GM23338 (cell line): ENCODE results near the gene TARS2. TPM values are rescaled to one million over a fixed set of nuclear protein-coding genes. Genes with fewer than 3 reads are reported as not detected.

Source experiments
- ATAC-seq: fragments of 200-7000 bp; cut with Tn5 transposase; 3 replicates; pipeline ENCODE4 v1.9.1; 2020
- DNase-seq: peaks from one replicate; pipeline ENCODE4 v3.0.0-alpha.2; 2015; ENCODE audit warnings: low spot score
- H2AFZ ChIP-seq: fragments of 200-600 bp; sonication (generic); 2 replicates; pipeline ENCODE4 v1.8.0; 2016; ENCODE audit warnings: antibody characterized with exemption, mild to moderate bottlenecking, moderate library complexity
- H3F3A ChIP-seq: fragments of 200-600 bp; sonication (generic); replicated peaks from 2 replicates; pipeline ENCODE4 v1.8.0; 2017; ENCODE audit warnings: antibody characterized with exemption, mixed run types, low read depth
- H3K27ac ChIP-seq: fragments of 200-600 bp; sonication (generic); 2 replicates; pipeline ENCODE4 v1.6.1; 2016; ENCODE audit warnings: low read depth
- H3K27me3 ChIP-seq: fragments of 200-600 bp; sonication (generic); 2 replicates; pipeline ENCODE4 v1.8.0; 2016; ENCODE audit warnings: mild to moderate bottlenecking, mixed run types, moderate library complexity; ENCODE audit not compliant: insufficient read depth
- H3K36me3 ChIP-seq: fragments of 200-600 bp; sonication (generic); 2 replicates; pipeline ENCODE4 v1.8.0; 2016; ENCODE audit warnings: mild to moderate bottlenecking; ENCODE audit not compliant: insufficient read depth
- H3K4me1 ChIP-seq: fragments of 200-600 bp; sonication (generic); 2 replicates; pipeline ENCODE4 v1.8.0; 2016; ENCODE audit warnings: mild to moderate bottlenecking, moderate library complexity; ENCODE audit not compliant: insufficient read depth
- H3K4me2 ChIP-seq: fragments of 200-600 bp; sonication (generic); 2 replicates; pipeline ENCODE4 v1.7.1; 2017; ENCODE audit warnings: mixed run types
- H3K4me3 ChIP-seq: fragments of 200-600 bp; sonication (generic); 2 replicates; pipeline ENCODE4 v1.6.1; 2016; ENCODE audit warnings: mixed run types
- H3K79me2 ChIP-seq: fragments of 200-600 bp; sonication (generic); replicated peaks from 2 replicates; pipeline ENCODE4 v1.8.0; 2017; ENCODE audit warnings: mild to moderate bottlenecking; ENCODE audit not compliant: insufficient read depth
- H3K9me2 ChIP-seq: fragments of 200-600 bp; sonication (generic); 2 replicates; pipeline ENCODE4 v1.8.0; 2017; ENCODE audit not compliant: insufficient read depth
- H4K20me1 ChIP-seq: fragments of 200-600 bp; sonication (generic); replicated peaks from 2 replicates; pipeline ENCODE4 v1.8.0; 2017; ENCODE audit warnings: mild to moderate bottlenecking; ENCODE audit not compliant: insufficient read depth
- H3K27ac Mint-ChIP-seq: 2 replicates; pipeline ENCODE4 v1.8.0; 2020; ENCODE audit warnings: inconsistent platforms, mild to moderate bottlenecking, moderate library complexity, mixed read lengths
- H3K27me3 Mint-ChIP-seq: 3 replicates; pipeline ENCODE4 v1.8.0; 2022; ENCODE audit warnings: low read depth, mild to moderate bottlenecking, moderate library complexity, mixed read lengths, inconsistent platforms; ENCODE audit not compliant: insufficient read depth, poor library complexity
- H3K36me3 Mint-ChIP-seq: 3 replicates; pipeline ENCODE4 v1.8.0; 2021; ENCODE audit warnings: low read depth, mild to moderate bottlenecking, inconsistent platforms, moderate library complexity, mixed read lengths
- H3K4me1 Mint-ChIP-seq: 3 replicates; pipeline ENCODE4 v1.8.0; 2020; ENCODE audit warnings: mild to moderate bottlenecking, inconsistent platforms, mixed read lengths
- H3K4me3 Mint-ChIP-seq: 3 replicates; pipeline ENCODE4 v1.8.0; 2021; ENCODE audit warnings: moderate library complexity, mild to moderate bottlenecking, inconsistent platforms, mixed read lengths
- H3K9me3 Mint-ChIP-seq: 3 replicates; pipeline ENCODE4 v1.8.0; 2020; ENCODE audit warnings: moderate library complexity, mild to moderate bottlenecking, inconsistent platforms, mixed read lengths
- CREB1 ChIP-seq: fragments of 250-450 bp; sonication (Bioruptor Pico); IDR thresholded peaks from 2 replicates; pipeline ENCODE4 v1.5.0; 2020; ENCODE audit warnings: low read depth, mild to moderate bottlenecking, moderate library complexity
- EZH2 ChIP-seq: fragments of 200-600 bp; sonication (generic); IDR thresholded peaks from one replicate; pipeline ENCODE4 v1.8.0; 2017; ENCODE audit warnings: antibody characterized with exemption, mild to moderate bottlenecking, low read depth; ENCODE audit not compliant: unreplicated experiment
- EZH2phosphoT487 ChIP-seq: fragments of 200-600 bp; sonication (generic); IDR thresholded peaks from one replicate; pipeline ENCODE4 v1.8.1; 2018; ENCODE audit warnings: antibody characterized with exemption; ENCODE audit not compliant: unreplicated experiment
- JUNB ChIP-seq: IDR thresholded peaks from one replicate; pipeline ENCODE4 v1.6.1; 2016; ENCODE audit warnings: antibody characterized with exemption; ENCODE audit not compliant: unreplicated experiment
- NANOG ChIP-seq: IDR thresholded peaks from 2 replicates; pipeline ENCODE4 v1.6.1; 2016; ENCODE audit warnings: antibody characterized with exemption, borderline replicate concordance
- POLR2AphosphoS5 ChIP-seq: IDR thresholded peaks from 2 replicates; pipeline ENCODE4 v1.6.1; 2016; ENCODE audit warnings: antibody characterized with exemption, low read depth
- STAT1 ChIP-seq: IDR thresholded peaks from one replicate; pipeline ENCODE4 v1.6.1; 2016; ENCODE audit warnings: antibody characterized with exemption; ENCODE audit not compliant: unreplicated experiment
- ZNF114 ChIP-seq: fragments of 250-450 bp; sonication (Bioruptor Pico); IDR thresholded peaks from 2 replicates; pipeline ENCODE4 v1.5.0; 2020; ENCODE audit warnings: mild to moderate bottlenecking, moderate library complexity
- ZNF331 ChIP-seq: fragments of 250-450 bp; sonication (Bioruptor Pico); IDR thresholded peaks from 2 replicates; pipeline ENCODE4 v1.5.0; 2020; ENCODE audit warnings: low read depth, mild to moderate bottlenecking, moderate library complexity
- polyA plus RNA-seq: library from polyadenylated mRNA; unstranded; fragments of >200 nt; fragmentation: Nextera tagmentation; extraction: Ambion mirVana; gene quantifications from 2 replicates; pipeline ENCODE4 v1.2.1, GENCODE V29; 2016
- total RNA-seq: library from RNA; depleted of rRNA; stranded (reverse); fragments of >200 nt; shearing (Covaris generic); gene quantifications from 2 replicates; pipeline ENCODE4 v1.2.3, GENCODE V29; 2014
- TF ChIP-seq, protein P1 (sequence below): IDR thresholded peaks from 2 replicates; pipeline ENCODE4 v1.6.1; 2016; ENCODE audit warnings: antibody characterized with exemption
- TF ChIP-seq, protein P2 (sequence below): fragments of 250-450 bp; sonication (Bioruptor Pico); IDR thresholded peaks from 2 replicates; pipeline ENCODE4 v1.5.0; 2020; ENCODE audit warnings: mild to moderate bottlenecking, moderate library complexity
- TF ChIP-seq, protein P3 (sequence below), 2 experiments: fragments of 200-600 bp in 1 of 2; sonication (generic) in 1 of 2; conservative IDR thresholded peaks; 2 replicates each; pipeline versions ENCODE4 v1.5.1 to v1.6.1; 2016 to 2017; ENCODE audit warnings: antibody characterized with exemption in 2 of 2, low read depth in 2 of 2, mild to moderate bottlenecking in 2 of 2, moderate library complexity in 1 of 2
- TF ChIP-seq, protein P4 (sequence below): IDR thresholded peaks from one replicate; pipeline ENCODE4 v1.6.1; 2018; ENCODE audit warnings: antibody characterized with exemption; ENCODE audit not compliant: unreplicated experiment

The TARS2 gene
- total and polyA plus RNA-seq, 2 experiments from 2014 or later: 19.5 to 28.4 TPM

DNA sequence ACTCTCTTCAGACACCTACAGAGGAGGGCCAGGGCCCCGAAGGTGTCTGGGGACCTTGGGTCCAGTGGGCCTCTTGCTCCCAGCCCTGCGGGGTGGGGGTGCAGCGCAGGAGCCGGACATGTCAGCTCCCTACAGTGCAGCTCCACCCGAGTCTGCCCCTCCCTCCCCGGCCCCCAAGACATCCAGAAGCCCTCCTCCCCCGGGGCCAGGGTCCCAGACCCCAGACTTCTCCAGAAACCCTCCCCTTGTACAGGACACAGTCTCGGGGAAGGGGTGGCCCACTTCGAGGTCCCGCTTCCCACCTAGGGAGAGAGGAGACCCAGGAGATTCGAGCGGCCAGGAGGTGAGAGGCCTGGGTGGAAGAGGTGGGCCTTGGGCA is 65.7 kb downstream of the TARS2 start:
- Mint-ChIP-seq H3K4me3 (no peak overlapping the region), H3K27me3 (peaks cover 20% of the 10 kb centered on the region), H3K27ac (no peak overlapping the region), H3K4me1 (peaks cover 37% of the 10 kb centered on the region), H3K9me3 (no peaks in the 10 kb centered on the region), H3K36me3 (no peaks in the 10 kb centered on the region; the same call in 2 of the 3 replicates)
- no peak for ATAC-seq
- no peaks in the 10 kb centered on the region for H4K20me1 ChIP-seq
- TF ChIP-seq, protein P1, sequence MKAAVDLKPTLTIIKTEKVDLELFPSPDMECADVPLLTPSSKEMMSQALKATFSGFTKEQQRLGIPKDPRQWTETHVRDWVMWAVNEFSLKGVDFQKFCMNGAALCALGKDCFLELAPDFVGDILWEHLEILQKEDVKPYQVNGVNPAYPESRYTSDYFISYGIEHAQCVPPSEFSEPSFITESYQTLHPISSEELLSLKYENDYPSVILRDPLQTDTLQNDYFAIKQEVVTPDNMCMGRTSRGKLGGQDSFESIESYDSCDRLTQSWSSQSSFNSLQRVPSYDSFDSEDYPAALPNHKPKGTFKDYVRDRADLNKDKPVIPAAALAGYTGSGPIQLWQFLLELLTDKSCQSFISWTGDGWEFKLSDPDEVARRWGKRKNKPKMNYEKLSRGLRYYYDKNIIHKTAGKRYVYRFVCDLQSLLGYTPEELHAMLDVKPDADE: no peak
- no peak for TF ChIP-seq NANOG
- no peak for TF ChIP-seq ZNF331 (CRISPR knock-in tag)
- TF ChIP-seq JUNB: no peak
- TF ChIP-seq CREB1 (CRISPR knock-in tag): no peak
- TF ChIP-seq, protein P2, sequence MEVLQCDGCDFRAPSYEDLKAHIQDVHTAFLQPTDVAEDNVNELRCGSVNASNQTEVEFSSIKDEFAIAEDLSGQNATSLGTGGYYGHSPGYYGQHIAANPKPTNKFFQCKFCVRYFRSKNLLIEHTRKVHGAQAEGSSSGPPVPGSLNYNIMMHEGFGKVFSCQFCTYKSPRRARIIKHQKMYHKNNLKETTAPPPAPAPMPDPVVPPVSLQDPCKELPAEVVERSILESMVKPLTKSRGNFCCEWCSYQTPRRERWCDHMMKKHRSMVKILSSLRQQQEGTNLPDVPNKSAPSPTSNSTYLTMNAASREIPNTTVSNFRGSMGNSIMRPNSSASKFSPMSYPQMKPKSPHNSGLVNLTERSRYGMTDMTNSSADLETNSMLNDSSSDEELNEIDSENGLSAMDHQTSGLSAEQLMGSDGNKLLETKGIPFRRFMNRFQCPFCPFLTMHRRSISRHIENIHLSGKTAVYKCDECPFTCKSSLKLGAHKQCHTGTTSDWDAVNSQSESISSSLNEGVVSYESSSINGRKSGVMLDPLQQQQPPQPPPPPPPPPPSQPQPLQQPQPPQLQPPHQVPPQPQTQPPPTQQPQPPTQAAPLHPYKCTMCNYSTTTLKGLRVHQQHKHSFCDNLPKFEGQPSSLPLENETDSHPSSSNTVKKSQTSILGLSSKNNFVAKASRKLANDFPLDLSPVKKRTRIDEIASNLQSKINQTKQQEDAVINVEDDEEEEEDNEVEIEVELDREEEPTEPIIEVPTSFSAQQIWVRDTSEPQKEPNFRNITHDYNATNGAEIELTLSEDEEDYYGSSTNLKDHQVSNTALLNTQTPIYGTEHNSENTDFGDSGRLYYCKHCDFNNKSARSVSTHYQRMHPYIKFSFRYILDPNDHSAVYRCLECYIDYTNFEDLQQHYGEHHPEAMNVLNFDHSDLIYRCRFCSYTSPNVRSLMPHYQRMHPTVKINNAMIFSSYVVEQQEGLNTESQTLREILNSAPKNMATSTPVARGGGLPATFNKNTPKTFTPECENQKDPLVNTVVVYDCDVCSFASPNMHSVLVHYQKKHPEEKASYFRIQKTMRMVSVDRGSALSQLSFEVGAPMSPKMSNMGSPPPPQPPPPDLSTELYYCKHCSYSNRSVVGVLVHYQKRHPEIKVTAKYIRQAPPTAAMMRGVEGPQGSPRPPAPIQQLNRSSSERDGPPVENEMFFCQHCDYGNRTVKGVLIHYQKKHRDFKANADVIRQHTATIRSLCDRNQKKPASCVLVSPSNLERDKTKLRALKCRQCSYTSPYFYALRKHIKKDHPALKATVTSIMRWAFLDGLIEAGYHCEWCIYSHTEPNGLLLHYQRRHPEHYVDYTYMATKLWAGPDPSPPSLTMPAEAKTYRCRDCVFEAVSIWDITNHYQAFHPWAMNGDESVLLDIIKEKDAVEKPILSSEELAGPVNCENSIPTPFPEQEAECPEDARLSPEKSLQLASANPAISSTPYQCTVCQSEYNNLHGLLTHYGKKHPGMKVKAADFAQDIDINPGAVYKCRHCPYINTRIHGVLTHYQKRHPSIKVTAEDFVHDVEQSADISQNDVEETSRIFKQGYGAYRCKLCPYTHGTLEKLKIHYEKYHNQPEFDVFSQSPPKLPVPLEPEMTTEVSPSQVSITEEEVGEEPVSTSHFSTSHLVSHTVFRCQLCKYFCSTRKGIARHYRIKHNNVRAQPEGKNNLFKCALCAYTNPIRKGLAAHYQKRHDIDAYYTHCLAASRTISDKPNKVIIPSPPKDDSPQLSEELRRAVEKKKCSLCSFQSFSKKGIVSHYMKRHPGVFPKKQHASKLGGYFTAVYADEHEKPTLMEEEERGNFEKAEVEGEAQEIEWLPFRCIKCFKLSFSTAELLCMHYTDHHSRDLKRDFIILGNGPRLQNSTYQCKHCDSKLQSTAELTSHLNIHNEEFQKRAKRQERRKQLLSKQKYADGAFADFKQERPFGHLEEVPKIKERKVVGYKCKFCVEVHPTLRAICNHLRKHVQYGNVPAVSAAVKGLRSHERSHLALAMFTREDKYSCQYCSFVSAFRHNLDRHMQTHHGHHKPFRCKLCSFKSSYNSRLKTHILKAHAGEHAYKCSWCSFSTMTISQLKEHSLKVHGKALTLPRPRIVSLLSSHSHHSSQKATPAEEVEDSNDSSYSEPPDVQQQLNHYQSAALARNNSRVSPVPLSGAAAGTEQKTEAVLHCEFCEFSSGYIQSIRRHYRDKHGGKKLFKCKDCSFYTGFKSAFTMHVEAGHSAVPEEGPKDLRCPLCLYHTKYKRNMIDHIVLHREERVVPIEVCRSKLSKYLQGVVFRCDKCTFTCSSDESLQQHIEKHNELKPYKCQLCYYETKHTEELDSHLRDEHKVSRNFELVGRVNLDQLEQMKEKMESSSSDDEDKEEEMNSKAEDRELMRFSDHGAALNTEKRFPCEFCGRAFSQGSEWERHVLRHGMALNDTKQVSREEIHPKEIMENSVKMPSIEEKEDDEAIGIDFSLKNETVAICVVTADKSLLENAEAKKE (CRISPR knock-in tag): no peak
- TF ChIP-seq, protein P3, sequence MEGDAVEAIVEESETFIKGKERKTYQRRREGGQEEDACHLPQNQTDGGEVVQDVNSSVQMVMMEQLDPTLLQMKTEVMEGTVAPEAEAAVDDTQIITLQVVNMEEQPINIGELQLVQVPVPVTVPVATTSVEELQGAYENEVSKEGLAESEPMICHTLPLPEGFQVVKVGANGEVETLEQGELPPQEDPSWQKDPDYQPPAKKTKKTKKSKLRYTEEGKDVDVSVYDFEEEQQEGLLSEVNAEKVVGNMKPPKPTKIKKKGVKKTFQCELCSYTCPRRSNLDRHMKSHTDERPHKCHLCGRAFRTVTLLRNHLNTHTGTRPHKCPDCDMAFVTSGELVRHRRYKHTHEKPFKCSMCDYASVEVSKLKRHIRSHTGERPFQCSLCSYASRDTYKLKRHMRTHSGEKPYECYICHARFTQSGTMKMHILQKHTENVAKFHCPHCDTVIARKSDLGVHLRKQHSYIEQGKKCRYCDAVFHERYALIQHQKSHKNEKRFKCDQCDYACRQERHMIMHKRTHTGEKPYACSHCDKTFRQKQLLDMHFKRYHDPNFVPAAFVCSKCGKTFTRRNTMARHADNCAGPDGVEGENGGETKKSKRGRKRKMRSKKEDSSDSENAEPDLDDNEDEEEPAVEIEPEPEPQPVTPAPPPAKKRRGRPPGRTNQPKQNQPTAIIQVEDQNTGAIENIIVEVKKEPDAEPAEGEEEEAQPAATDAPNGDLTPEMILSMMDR (conservative IDR thresholded peaks at IDR 0.05; ENCODE audit: low read depth in 2 of 2): no peak
- TF ChIP-seq ZNF114 (CRISPR knock-in tag): no peak
- no peak for TF ChIP-seq EZH2phosphoT487
- TF ChIP-seq, protein P4, sequence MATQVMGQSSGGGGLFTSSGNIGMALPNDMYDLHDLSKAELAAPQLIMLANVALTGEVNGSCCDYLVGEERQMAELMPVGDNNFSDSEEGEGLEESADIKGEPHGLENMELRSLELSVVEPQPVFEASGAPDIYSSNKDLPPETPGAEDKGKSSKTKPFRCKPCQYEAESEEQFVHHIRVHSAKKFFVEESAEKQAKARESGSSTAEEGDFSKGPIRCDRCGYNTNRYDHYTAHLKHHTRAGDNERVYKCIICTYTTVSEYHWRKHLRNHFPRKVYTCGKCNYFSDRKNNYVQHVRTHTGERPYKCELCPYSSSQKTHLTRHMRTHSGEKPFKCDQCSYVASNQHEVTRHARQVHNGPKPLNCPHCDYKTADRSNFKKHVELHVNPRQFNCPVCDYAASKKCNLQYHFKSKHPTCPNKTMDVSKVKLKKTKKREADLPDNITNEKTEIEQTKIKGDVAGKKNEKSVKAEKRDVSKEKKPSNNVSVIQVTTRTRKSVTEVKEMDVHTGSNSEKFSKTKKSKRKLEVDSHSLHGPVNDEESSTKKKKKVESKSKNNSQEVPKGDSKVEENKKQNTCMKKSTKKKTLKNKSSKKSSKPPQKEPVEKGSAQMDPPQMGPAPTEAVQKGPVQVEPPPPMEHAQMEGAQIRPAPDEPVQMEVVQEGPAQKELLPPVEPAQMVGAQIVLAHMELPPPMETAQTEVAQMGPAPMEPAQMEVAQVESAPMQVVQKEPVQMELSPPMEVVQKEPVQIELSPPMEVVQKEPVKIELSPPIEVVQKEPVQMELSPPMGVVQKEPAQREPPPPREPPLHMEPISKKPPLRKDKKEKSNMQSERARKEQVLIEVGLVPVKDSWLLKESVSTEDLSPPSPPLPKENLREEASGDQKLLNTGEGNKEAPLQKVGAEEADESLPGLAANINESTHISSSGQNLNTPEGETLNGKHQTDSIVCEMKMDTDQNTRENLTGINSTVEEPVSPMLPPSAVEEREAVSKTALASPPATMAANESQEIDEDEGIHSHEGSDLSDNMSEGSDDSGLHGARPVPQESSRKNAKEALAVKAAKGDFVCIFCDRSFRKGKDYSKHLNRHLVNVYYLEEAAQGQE: no peak
- no peak for TF ChIP-seq STAT1
- no peak for TF ChIP-seq EZH2
- no peak for TF ChIP-seq POLR2AphosphoS5
- no peak for DNase-seq
- no peaks in the 10 kb centered on the region for H3K79me2 ChIP-seq
- H2AFZ ChIP-seq: no peak overlapping the region
- no peaks in the 10 kb centered on the region for H3K36me3 ChIP-seq
- H3K4me1 ChIP-seq: peaks cover 15% of the 10 kb centered on the region; the same call in 1 of the 2 replicates
- no peak overlapping the region for H3K4me2 ChIP-seq
- H3F3A ChIP-seq: peaks cover 4% of the 10 kb centered on the region
- H3K27me3 ChIP-seq: peaks cover 17% of the 10 kb centered on the region
- no peak overlapping the region for H3K27ac ChIP-seq
- H3K9me2 ChIP-seq: no peaks in the 10 kb centered on the region
- H3K4me3 ChIP-seq: no peak overlapping the region
